ENCODE data around the gene CLEC5A.

The CLEC5A gene

GRCh38 chr7:141945356-141945755 is 1.4 kb downstream of the CLEC5A start:
- H4K20me1 ChIP-seq (ENCODE audit: control insufficient read depth, insufficient read depth, low read depth, low read length): no peaks in the 10 kb centered on the region
- no peaks in the 10 kb centered on the region for H3K79me2 ChIP-seq (ENCODE audit: control insufficient read depth, low read length)
- no peaks in the 10 kb centered on the region for H3K9me3 ChIP-seq (ENCODE audit: control insufficient read depth, insufficient read depth, low read length)
- TF ChIP-seq EZH2phosphoT487 (IDR thresholded peaks at IDR 0.05; ENCODE audit: borderline replicate concordance, low read length) (no peak), CTCF (IDR thresholded peaks at IDR 0.05; ENCODE audit: low read depth, low read length, poor library complexity, severe bottlenecking) (no peak)
- no peaks in the 10 kb centered on the region for H3K36me3 ChIP-seq (ENCODE audit: control insufficient read depth, low read length)
- no peaks in the 10 kb centered on the region for H3F3A ChIP-seq (ENCODE audit: control insufficient read depth, insufficient read depth)
- H3K4me1 ChIP-seq (ENCODE audit: control insufficient read depth, low read length): no peaks in the 10 kb centered on the region
- no peak overlapping the region for H3K27ac ChIP-seq (ENCODE audit: low read depth, low read length)
- no peak overlapping the region for H3K4me3 ChIP-seq (ENCODE audit: low read length)
- H3K4me2 ChIP-seq (ENCODE audit: low read length): no peak overlapping the region
- no peaks in the 10 kb centered on the region for H3K27me3 ChIP-seq (ENCODE audit: control insufficient read depth, low read length)
- H3K9me2 ChIP-seq (replicated peaks; ENCODE audit: control insufficient read depth, low read length): no peaks in the 10 kb centered on the region; the same call in 1 of the 2 replicates

DNA sequence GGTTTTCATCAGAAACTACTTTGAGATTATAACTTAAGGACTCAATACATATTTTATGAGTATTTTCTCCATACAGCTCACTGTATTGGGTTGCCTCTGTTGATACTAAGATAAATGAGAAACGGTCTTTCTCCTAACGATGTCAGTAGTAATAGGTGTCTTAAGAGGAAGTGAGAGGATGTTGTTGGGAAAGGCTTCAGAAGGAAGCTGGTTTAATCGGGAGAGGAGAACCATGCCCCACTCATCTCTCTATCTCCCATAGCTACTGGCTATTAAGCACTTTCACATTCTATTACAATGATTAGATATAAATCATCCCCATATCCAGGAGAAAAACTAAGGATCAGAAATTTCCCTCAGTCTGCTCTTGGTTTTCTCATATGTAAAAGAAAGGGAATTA is 2.0 kb downstream of the CLEC5A start:
- Histone ChIP-seq H3K79me2 (ENCODE audit: control insufficient read depth, low read length) (no peaks in the 10 kb centered on the region), H3K36me3 (ENCODE audit: control insufficient read depth, low read length) (no peaks in the 10 kb centered on the region), H3F3A (ENCODE audit: control insufficient read depth, insufficient read depth) (no peaks in the 10 kb centered on the region), H3K9me3 (ENCODE audit: control insufficient read depth, insufficient read depth, low read length) (no peaks in the 10 kb centered on the region), H3K4me3 (ENCODE audit: low read length) (no peak overlapping the region), H3K4me1 (ENCODE audit: control insufficient read depth, low read length) (no peaks in the 10 kb centered on the region), H3K27me3 (ENCODE audit: control insufficient read depth, low read length) (no peaks in the 10 kb centered on the region), H4K20me1 (ENCODE audit: control insufficient read depth, insufficient read depth, low read depth, low read length) (no peaks in the 10 kb centered on the region), H3K27ac (ENCODE audit: low read depth, low read length) (no peak overlapping the region), H3K9me2 (replicated peaks; ENCODE audit: control insufficient read depth, low read length) (no peaks in the 10 kb centered on the region; the same call in 1 of the 2 replicates), H3K4me2 (ENCODE audit: low read length) (no peak overlapping the region)
- TF ChIP-seq EZH2phosphoT487 (IDR thresholded peaks at IDR 0.05; ENCODE audit: borderline replicate concordance, low read length): no peak
- TF ChIP-seq CTCF (IDR thresholded peaks at IDR 0.05; ENCODE audit: low read depth, low read length, poor library complexity, severe bottlenecking): no peak

DNA sequence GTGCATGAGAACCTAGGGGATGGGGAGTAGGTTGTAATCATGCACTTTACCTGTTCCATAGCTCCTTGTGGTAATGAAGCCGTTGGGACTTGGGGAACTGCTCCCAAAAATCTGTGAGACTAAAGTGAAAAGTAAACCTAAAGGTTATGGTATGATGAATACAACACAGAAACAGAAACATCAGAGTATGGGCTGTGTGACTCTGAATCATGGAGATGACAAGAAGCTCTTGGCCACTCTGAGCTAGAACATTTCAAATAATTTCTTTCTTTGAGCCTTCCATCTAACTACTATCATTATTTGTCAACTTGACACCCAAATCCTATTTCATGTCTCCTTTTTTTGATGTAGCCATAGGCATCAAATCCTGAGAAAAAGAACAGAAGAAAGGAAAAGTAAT is 2.9 kb downstream of the CLEC5A start:
- Histone ChIP-seq H3F3A (ENCODE audit: control insufficient read depth, insufficient read depth) (no peaks in the 10 kb centered on the region), H3K4me3 (ENCODE audit: low read length) (no peak overlapping the region), H3K9me2 (replicated peaks; ENCODE audit: control insufficient read depth, low read length) (no peaks in the 10 kb centered on the region; the same call in 1 of the 2 replicates), H3K27ac (ENCODE audit: low read depth, low read length) (no peak overlapping the region), H3K79me2 (ENCODE audit: control insufficient read depth, low read length) (no peaks in the 10 kb centered on the region), H3K27me3 (ENCODE audit: control insufficient read depth, low read length) (no peaks in the 10 kb centered on the region), H3K9me3 (ENCODE audit: control insufficient read depth, insufficient read depth, low read length) (no peaks in the 10 kb centered on the region), H3K36me3 (ENCODE audit: control insufficient read depth, low read length) (no peaks in the 10 kb centered on the region), H3K4me2 (ENCODE audit: low read length) (no peak overlapping the region), H3K4me1 (ENCODE audit: control insufficient read depth, low read length) (no peaks in the 10 kb centered on the region), H4K20me1 (ENCODE audit: control insufficient read depth, insufficient read depth, low read depth, low read length) (no peaks in the 10 kb centered on the region)
- TF ChIP-seq CTCF (IDR thresholded peaks at IDR 0.05; ENCODE audit: low read depth, low read length, poor library complexity, severe bottlenecking) (no peak), EZH2phosphoT487 (IDR thresholded peaks at IDR 0.05; ENCODE audit: borderline replicate concordance, low read length) (no peak)

Measured in DOHH2 (cell line).